NCI-H1105 (cell line): ENCODE data around the gene TTC33.
"Not testable (repeated sequence)": the region's sequence is repeated elsewhere in the genome, so short reads cannot be mapped to it uniquely, and the experiment has no call there.

Source experiments
- DNase-seq: peaks from one replicate; lab custom pipeline; 2025; lab: John Stamatoyannopoulos, UW

Gene TTC33

GRCh38 chr5:40779561-40779960 lies 23.8 kb upstream of the TTC33 start:
- DNase-seq = no peak

- no peak for DNase-seq
Measured at GRCh38 chr5:40778133-40778532, 22.4 kb upstream of the TTC33 start.

- no peak for DNase-seq
Measured at GRCh38 chr5:40776658-40776977, 20.9 kb upstream of the TTC33 start.

- DNase-seq = no peak
Measured at GRCh38 chr5:40775846-40776657, 20.3 kb upstream of the TTC33 start.

- DNase-seq = no peak
Measured at GRCh38 chr5:40775085-40775845, 19.5 kb upstream of the TTC33 start.

GRCh38 chr5:40774623-40775022 lies 18.9 kb upstream of the TTC33 start:
- DNase-seq = no peak

- DNase-seq = no peak
Measured at GRCh38 chr5:40770764-40771163, 15.0 kb upstream of the TTC33 start.

- no peak for DNase-seq
Measured at GRCh38 chr5:40762705-40763104, 6.9 kb upstream of the TTC33 start.

- DNase-seq = no peak
Measured at GRCh38 chr5:40757400-40757799, 1.6 kb upstream of the TTC33 start.

GRCh38 chr5:40755093-40755406 lies 711 bp downstream of the TTC33 start:
- DNase-seq = peak; percentile 22

- DNase-seq = no peak
Measured at GRCh38 chr5:40754381-40755092, 1.2 kb downstream of the TTC33 start.

GRCh38 chr5:40746703-40747102 lies 9.1 kb downstream of the TTC33 start:
- DNase-seq = no peak

- no peak for DNase-seq
Measured at GRCh38 chr5:40743771-40744170, 12.0 kb downstream of the TTC33 start.

GRCh38 chr5:40738502-40738901 lies 17.3 kb downstream of the TTC33 start:
- DNase-seq = no peak

GRCh38 chr5:40736103-40736875 lies 19.5 kb downstream of the TTC33 start:
- peak; percentile 5 for DNase-seq

GRCh38 chr5:40735609-40736008 lies 20.2 kb downstream of the TTC33 start:
- no peak for DNase-seq

GRCh38 chr5:40734986-40735385 lies 20.8 kb downstream of the TTC33 start:
- no peak for DNase-seq

- no peak for DNase-seq
Measured at GRCh38 chr5:40733879-40734563, 21.7 kb downstream of the TTC33 start.

GRCh38 chr5:40733434-40733833 lies 22.3 kb downstream of the TTC33 start:
- no peak for DNase-seq

GRCh38 chr5:40722497-40722911 lies 33.3 kb downstream of the TTC33 start:
- not testable (repeated sequence) for DNase-seq

GRCh38 chr5:40720069-40720468 lies 35.7 kb downstream of the TTC33 start:
- no peak for DNase-seq

GRCh38 chr5:40717281-40717680 lies 38.5 kb downstream of the TTC33 start:
- no peak for DNase-seq
